ENCODE results near the gene B3GALT4.

DNA sequence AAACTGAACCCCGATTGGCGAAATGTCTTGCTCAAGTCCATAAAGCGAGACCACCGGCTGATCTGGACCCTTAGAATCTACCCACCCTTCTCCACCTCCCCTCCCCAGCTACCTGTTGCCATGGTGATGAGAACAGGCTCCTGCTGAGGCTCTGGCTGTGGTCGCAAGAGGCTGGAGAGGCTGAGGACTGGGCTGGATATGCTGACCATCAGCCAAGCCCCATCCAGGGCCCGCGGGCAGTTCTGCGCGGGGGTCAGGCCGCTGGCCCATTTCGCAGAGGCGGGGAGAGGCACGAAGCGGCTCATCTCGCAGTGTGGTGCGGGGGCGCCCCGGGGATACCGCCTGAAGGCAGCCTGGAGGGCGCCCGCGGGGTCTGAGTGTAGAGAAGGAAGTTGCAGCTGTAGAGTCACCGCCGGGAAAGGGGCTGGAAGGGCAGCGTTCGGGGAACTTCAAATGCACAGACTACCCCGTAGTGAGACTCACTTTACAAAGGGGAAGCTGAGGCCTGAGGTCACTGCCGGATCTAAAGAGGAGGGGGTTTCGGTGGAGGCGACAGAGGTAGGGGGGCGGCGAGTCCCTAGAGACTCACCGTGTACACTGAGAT, 36.3 kb downstream of the B3GALT4 start:
- no peak for TF ChIP-seq POLR2A (IDR thresholded peaks at IDR 0.05)
- peak in 1 of 11 experiments; percentile 7 for TF ChIP-seq CTCF (IDR thresholded peaks at IDR 0.05 in 8 of 11, conservative IDR thresholded peaks at IDR 0.05 in 3 of 11)

All from spleen (tissue), 7 donors.